B cell (primary cell): Measurements from ENCODE around the gene TBX1. TPM values are rescaled to one million over a fixed set of nuclear protein-coding genes. Genes with fewer than 3 reads are reported as not detected.

Experiments
- ATAC-seq: fragments of 200-7000 bp; cut with Tn5 transposase; one replicate; pipeline ENCODE4 v1.10.0; 2021; ENCODE audit warnings: low read depth, mild to moderate bottlenecking, moderate number of reproducible peaks, moderate library complexity
- CTCF ChIA-PET: fragments of 350-600 bp; sonication (Branson Sonifier 250); formaldehyde crosslinking; loops from one replicate; lab custom pipeline; 2021; ENCODE audit warnings: antibody characterized with exemption, inconsistent platforms; lab: Charles Lee
- POLR2A ChIA-PET: fragments of 350-600 bp; sonication (Branson Sonifier 250); formaldehyde crosslinking; loops from one replicate; lab custom pipeline; 2021; ENCODE audit warnings: antibody characterized with exemption; lab: Charles Lee
- DNase-seq: peaks from one replicate; pipeline ENCODE4 v3.0.0; 2013
- H2AFZ ChIP-seq: 2 replicates; pipeline ENCODE4 v1.6.1; 2012; ENCODE audit warnings: mild to moderate bottlenecking, low read depth, low read length; ENCODE audit not compliant: insufficient read depth, poor library complexity, severe bottlenecking
- H3K27ac ChIP-seq, 2 donors: 1 replicate in 1 of 2; 2 replicates in 1 of 2; pipeline ENCODE4 v1.5.1; 2012 to 2013; ENCODE audit warnings: low read length in 2 of 2, mild to moderate bottlenecking in 2 of 2, moderate library complexity in 1 of 2
- H3K27me3 ChIP-seq, 4 experiments: fragments of 200-600 bp in 1 of 4; sonication (generic) in 1 of 4; replicated peaks in 1 of 4; 1 replicate in 2 of 4; 2 replicates in 2 of 4; pipeline versions ENCODE4 v1.6.1 to v1.7.0; 2013 to 2016; ENCODE audit warnings: low read length in 3 of 4, mild to moderate bottlenecking in 2 of 4, mixed read lengths in 1 of 4, moderate library complexity in 1 of 4; ENCODE audit not compliant: insufficient read depth in 4 of 4, control insufficient read depth in 3 of 4; ENCODE audit errors: control extremely low read depth in 1 of 4
- H3K36me3 ChIP-seq, 2 experiments: replicated peaks in 1 of 2; 1 replicate in 1 of 2; 2 replicates in 1 of 2; pipeline versions ENCODE4 v1.6.1 to v1.7.1; 2013; ENCODE audit warnings: low read length in 1 of 2; ENCODE audit not compliant: insufficient read depth in 2 of 2, control insufficient read depth in 1 of 2; ENCODE audit errors: control extremely low read depth in 1 of 2, extremely low read depth in 1 of 2
- H3K4me1 ChIP-seq, 2 donors: fragments of 200-600 bp in 1 of 2; sonication (generic) in 1 of 2; 1 replicate in 1 of 2; 2 replicates in 1 of 2; pipeline versions ENCODE4 v1.5.1 to v1.6.1; 2013 to 2017; ENCODE audit warnings: low read length in 2 of 2; ENCODE audit not compliant: control insufficient read depth in 2 of 2, insufficient read depth in 2 of 2
- H3K4me2 ChIP-seq: replicated peaks from 2 replicates; pipeline ENCODE3; 2012; ENCODE audit warnings: mild to moderate bottlenecking, low read depth, low read length; ENCODE audit not compliant: poor library complexity, severe bottlenecking
- H3K4me3 ChIP-seq, 5 experiments: fragments of 200-600 bp in 1 of 5; sonication (generic) in 1 of 5; 1 replicate in 3 of 5; 2 replicates in 2 of 5; pipeline versions ENCODE4 v1.5.1 to v1.7.0; 2011 to 2016; ENCODE audit warnings: low read length in 4 of 5, mild to moderate bottlenecking in 4 of 5, low read depth in 2 of 5, control low read depth in 1 of 5, moderate library complexity in 1 of 5; ENCODE audit not compliant: insufficient read depth in 1 of 5; ENCODE audit errors: control extremely low read depth in 1 of 5, extremely low read depth in 1 of 5
- H3K79me2 ChIP-seq: fragments of 200-600 bp; sonication (generic); one replicate; pipeline ENCODE4 v1.6.0; 2016; ENCODE audit warnings: low read length; ENCODE audit not compliant: control insufficient read depth, insufficient read depth
- H3K9ac ChIP-seq: fragments of 200-600 bp; sonication (generic); 2 replicates; pipeline ENCODE4 v1.6.1; 2017; ENCODE audit warnings: mild to moderate bottlenecking, low read length, moderate library complexity
- H3K9me3 ChIP-seq, 3 donors: one replicate each; pipeline versions ENCODE4 v1.6.1 to v1.7.1; 2013; ENCODE audit warnings: low read length in 2 of 3; ENCODE audit not compliant: control insufficient read depth in 2 of 3, insufficient read depth in 1 of 3; ENCODE audit errors: control extremely low read depth in 1 of 3
- H4K20me1 ChIP-seq: 2 replicates; pipeline ENCODE4 v1.6.0; 2012; ENCODE audit warnings: mild to moderate bottlenecking, low read length; ENCODE audit not compliant: insufficient read depth, control insufficient read depth, poor library complexity, severe bottlenecking
- H3K27ac Mint-ChIP-seq: one replicate; pipeline ENCODE4 v1.8.0; 2021; ENCODE audit warnings: mixed read lengths
- H3K27me3 Mint-ChIP-seq: one replicate; pipeline ENCODE4 v1.8.0; 2021; ENCODE audit warnings: mixed read lengths
- H3K4me1 Mint-ChIP-seq: one replicate; pipeline ENCODE4 v1.8.0; 2021; ENCODE audit warnings: mixed read lengths
- H3K4me3 Mint-ChIP-seq: one replicate; pipeline ENCODE4 v1.8.0; 2021; ENCODE audit warnings: mixed read lengths
- H3K9me3 Mint-ChIP-seq: one replicate; pipeline ENCODE4 v1.8.0; 2022; ENCODE audit warnings: mixed read lengths; ENCODE audit not compliant: insufficient read depth
- CTCF ChIP-seq: fragments of 200-600 bp; IDR thresholded peaks from one replicate; pipeline ENCODE4 v1.8.0; 2022; ENCODE audit warnings: antibody characterized with exemption, mild to moderate bottlenecking
- EZH2 ChIP-seq: IDR thresholded peaks from 2 replicates; pipeline ENCODE4 v1.6.1; 2012; ENCODE audit warnings: borderline replicate concordance, low read depth, mild to moderate bottlenecking, moderate library complexity, low read length; ENCODE audit not compliant: insufficient read depth, poor library complexity, severe bottlenecking
- WGBS: methylation state at CpG from one replicate; pipeline ENCODE4 v1.1.5; 2013; ENCODE audit warnings: missing lambda C conversion rate; ENCODE audit not compliant: insufficient coverage; 5-methylcytosine and 5-hydroxymethylcytosine counted together
- intact Hi-C: fragments of 100-400 bp; cut with micrococcal nuclease; formaldehyde crosslinking; loops from one replicate; pipeline ENCODE4 v1.10.0; 2022
- polyA plus RNA-seq: library from polyadenylated mRNA; depleted of rRNA; stranded (reverse); fragments of >200 nt; gene quantifications from 2 replicates; pipeline ENCODE4 v1.2.3, GENCODE V29; 2012
- total RNA-seq, 2 donors: library from RNA; stranded (reverse); fragments of 120-200 nt in 1 of 2; gene quantifications; 1 replicate in 1 of 2; 2 replicates in 1 of 2; pipeline versions ENCODE4 v1.2.3 to v1.2.4, GENCODE V29; 2013 to 2022

The TBX1 gene
- total and polyA plus RNA-seq, 2 donors (not counting 1 experiment from before 2014, with no cell fraction given) = not detected

GRCh38 chr22:19743081-19743480 is 17.5 kb upstream of the TBX1 start:
- ATAC-seq = no peak
- Histone ChIP-seq H3K36me3 (no peaks in the 10 kb centered on the region), H3K27ac (no peak overlapping the region), H2AFZ (no peak overlapping the region), H3K9me3 (no peaks in the 10 kb centered on the region), H3K4me2 (no peak overlapping the region), H3K4me3 (no peak overlapping the region), H4K20me1 (no peaks in the 10 kb centered on the region), H3K27me3 (no peaks in the 10 kb centered on the region), H3K9ac (no peak overlapping the region), H3K4me1 (no peaks in the 10 kb centered on the region), H3K79me2 (no peaks in the 10 kb centered on the region)
- no peaks in the 10 kb centered on the region for H3K9me3 Mint-ChIP-seq
- 95% methylated on average over 5 of the region's 6 CpGs for WGBS
- H3K27ac Mint-ChIP-seq = no peak overlapping the region
- no peak overlapping the region for H3K4me3 Mint-ChIP-seq
- intact Hi-C loops = no loop called here
- no peak for DNase-seq
- H3K27me3 Mint-ChIP-seq = no peaks in the 10 kb centered on the region
- POLR2A ChIA-PET = no interaction called here
- no peak for TF ChIP-seq EZH2
- no peak for TF ChIP-seq CTCF
- CTCF ChIA-PET = interaction anchor here (1.3 kb wide), 1 partner anchor 13 kb away, joined by 3 read pairs; no protein-coding TSS in a partner anchor
- H3K4me1 Mint-ChIP-seq = no peaks in the 10 kb centered on the region

- no peaks in the 10 kb centered on the region for H3K79me2 ChIP-seq
Measured at GRCh38 chr22:19743651-19744050, 16.9 kb upstream of the TBX1 start.

More at GRCh38 chr22:19743651-19744050, 16.9 kb upstream of the TBX1 start:
- Histone ChIP-seq H3K9ac (no peak overlapping the region), H3K4me2 (no peak overlapping the region), H3K36me3 (no peaks in the 10 kb centered on the region), H3K4me1 (no peaks in the 10 kb centered on the region), H3K27ac (no peak overlapping the region), H3K4me3 (no peak overlapping the region), H3K9me3 (no peaks in the 10 kb centered on the region), H4K20me1 (no peaks in the 10 kb centered on the region), H3K27me3 (no peaks in the 10 kb centered on the region), H2AFZ (no peak overlapping the region)
- intact Hi-C loops = no loop called here
- WGBS = 89% methylated on average over 4 of the region's 4 CpGs
- CTCF ChIA-PET = no interaction called here
- Mint-ChIP-seq H3K4me1 (no peaks in the 10 kb centered on the region), H3K27me3 (no peaks in the 10 kb centered on the region), H3K4me3 (no peak overlapping the region), H3K9me3 (no peaks in the 10 kb centered on the region), H3K27ac (no peak overlapping the region)
- TF ChIP-seq CTCF (no peak), EZH2 (no peak)
- POLR2A ChIA-PET = no interaction called here
- DNase-seq (no peak), ATAC-seq (no peak)
